ENCODE measurements around the gene YIPF6. TPM values are rescaled to one million over a fixed set of nuclear protein-coding genes. Genes with fewer than 3 reads are reported as not detected.
A peak's percentile ranks its signal among the peaks of the same experiment; 100 is the strongest.

Gene YIPF6
- 15.2 and 15.9 TPM in 2 replicates for polyA plus RNA-seq (2013)

DNA sequence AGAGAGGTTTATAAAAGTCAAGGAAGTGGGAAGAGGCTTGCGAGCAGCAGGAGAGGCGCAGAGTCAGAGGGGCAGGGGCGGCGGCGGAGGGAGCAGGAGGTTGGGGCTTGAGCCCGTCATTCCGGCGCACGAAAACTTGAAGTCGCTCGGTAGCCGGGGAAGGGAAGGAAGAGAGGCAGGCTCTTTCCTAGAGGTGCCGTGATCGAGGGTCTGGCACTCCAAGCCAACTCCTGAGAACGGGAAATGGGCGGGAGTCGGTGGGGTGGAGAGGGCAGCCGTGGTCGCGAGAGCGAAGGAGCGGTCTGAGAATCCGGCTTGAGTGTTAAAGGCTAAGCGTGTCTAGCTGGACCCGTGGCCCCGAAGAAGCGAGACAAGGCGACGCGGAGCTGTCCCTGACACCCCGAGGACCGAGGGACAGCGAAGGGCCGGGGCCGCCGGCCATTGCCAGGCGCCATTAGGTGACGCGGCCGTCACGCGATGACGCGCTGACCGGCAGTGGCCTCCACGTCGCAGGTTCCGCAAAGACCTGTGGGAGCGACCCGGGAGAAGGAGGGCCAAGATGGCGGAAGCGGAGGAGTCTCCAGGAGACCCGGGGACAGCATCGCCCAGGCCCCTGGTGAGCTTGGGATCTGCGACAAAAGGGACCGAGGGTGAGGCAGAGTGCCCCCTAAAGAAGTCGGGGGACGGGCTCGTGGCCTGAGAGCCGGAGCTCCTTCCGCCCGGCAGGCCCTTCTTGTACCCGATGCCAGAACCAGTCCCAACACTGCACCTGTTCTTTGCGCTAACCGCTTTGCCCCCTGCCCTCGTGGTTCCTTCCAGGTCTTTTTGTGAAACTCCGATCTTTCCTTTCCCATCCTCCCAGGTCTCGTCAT, at the start of gene YIPF6:
Gene YIPF6 (plus strand): TSS at position 544 of the 872 bp plus-strand sequence. CDS start 16 bp downstream, at position 560.
- H3K4ac ChIP-seq (ENCODE audit: low read depth, low read length), result peak within 1 kb of the TSS; percentile 81
- H3K4me1 ChIP-seq (ENCODE audit: control insufficient read depth in 1 of 2, insufficient read depth in 2 of 2, low read length in 2 of 2), result peaks cover 0 to 2% of the 10 kb centered on the region in 2 experiments
- peak within 1 kb of the TSS; percentile 88 for H3K27ac ChIP-seq (ENCODE audit: low read depth, low read length)
- H3K9ac ChIP-seq (ENCODE audit: low read length), result peak within 1 kb of the TSS; percentile 98
- peaks cover 3% of the 10 kb centered on the region in 2 experiments for H3K36me3 ChIP-seq (ENCODE audit: control insufficient read depth in 1 of 2, insufficient read depth in 2 of 2, low read length in 2 of 2)
- peak within 1 kb of the TSS; percentile 93 for H2BK5ac ChIP-seq (ENCODE audit: low read depth, low read length, poor library complexity)
- peak within 1 kb of the TSS; percentile 76 for H3K4me2 ChIP-seq (ENCODE audit: low read length)
- no peaks in the 10 kb centered on the region for H3K27me3 ChIP-seq (ENCODE audit: insufficient read depth, low read length)
- H3K23ac ChIP-seq (ENCODE audit: low read length), result no peak within 1 kb of the TSS
- H4K8ac ChIP-seq (ENCODE audit: low read depth, low read length), result peak within 1 kb of the TSS; percentile 99
- DNase-seq, result peak; percentile 68 to 78
- H2BK120ac ChIP-seq (ENCODE audit: insufficient read depth, low read length, poor library complexity), result peak within 1 kb of the TSS; percentile 91
- WGBS (ENCODE audit: extremely low coverage, insufficient coverage, insufficient read length), result no CpG with 5 or more reads among the region's 68 CpGs
- H4K12ac ChIP-seq (ENCODE audit: low read depth, low read length), result peak within 1 kb of the TSS; percentile 96
- H3K18ac ChIP-seq (ENCODE audit: low read length), result peak within 1 kb of the TSS; percentile 97
- H3K79me2 ChIP-seq (ENCODE audit: control insufficient read depth, insufficient read depth, low read length, poor library complexity), result peaks cover 9% of the 10 kb centered on the region
- peak within 1 kb of the TSS; percentile 94 for H2AFZ ChIP-seq (ENCODE audit: insufficient read depth, low read length, poor library complexity)
- H3K79me1 ChIP-seq (ENCODE audit: low read length), result peaks cover 9% of the 10 kb centered on the region
- H3K9me3 ChIP-seq (ENCODE audit: insufficient read depth, low read depth, low read length), result no peaks in the 10 kb centered on the region
- peak within 1 kb of the TSS; percentile 86 for H3K4me3 ChIP-seq (ENCODE audit: low read depth, low read length)
- peak within 1 kb of the TSS; percentile 92 for H2AK5ac ChIP-seq (ENCODE audit: low read length)
- H3K14ac ChIP-seq (ENCODE audit: low read length), result peak within 1 kb of the TSS; percentile 96
- H2BK12ac ChIP-seq (ENCODE audit: low read length), result no peak within 1 kb of the TSS
- H4K91ac ChIP-seq (ENCODE audit: low read depth, low read length), result peak within 1 kb of the TSS; percentile 94

DNA sequence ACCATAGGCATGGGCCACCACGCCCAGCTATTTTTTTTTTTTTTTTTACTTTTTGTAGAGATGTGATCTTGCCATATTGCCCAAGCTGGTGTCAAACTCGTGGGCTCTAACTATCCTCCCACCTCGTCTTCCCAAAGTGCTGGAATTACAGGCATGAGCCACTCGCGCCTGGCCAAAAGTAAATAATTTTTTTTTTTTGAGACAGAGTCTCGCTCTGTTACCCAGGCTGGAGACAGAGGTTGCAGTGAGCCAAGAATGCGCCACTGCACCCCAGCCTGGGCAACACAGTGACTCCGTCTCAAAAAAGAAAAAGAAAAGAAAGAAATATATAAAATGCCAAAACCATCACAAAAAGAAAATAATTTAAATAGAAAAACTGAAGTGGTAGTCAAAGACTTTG, 47.1 kb upstream of the YIPF6 start:
- Histone ChIP-seq H3K79me2 (ENCODE audit: control insufficient read depth, insufficient read depth, low read length, poor library complexity) (no peaks in the 10 kb centered on the region), H3K14ac (ENCODE audit: low read length) (no peak overlapping the region), H3K4ac (ENCODE audit: low read depth, low read length) (no peak overlapping the region), H4K8ac (ENCODE audit: low read depth, low read length) (no peak overlapping the region), H3K18ac (ENCODE audit: low read length) (no peak overlapping the region), H2AFZ (ENCODE audit: insufficient read depth, low read length, poor library complexity) (no peak overlapping the region), H4K12ac (ENCODE audit: low read depth, low read length) (no peak overlapping the region), H3K9me3 (ENCODE audit: insufficient read depth, low read depth, low read length) (no peaks in the 10 kb centered on the region), H3K23ac (ENCODE audit: low read length) (no peak overlapping the region), H3K27me3 (ENCODE audit: insufficient read depth, low read length) (no peaks in the 10 kb centered on the region), H3K9ac (ENCODE audit: low read length) (no peak overlapping the region), H3K4me2 (ENCODE audit: low read length) (no peak overlapping the region), H3K79me1 (ENCODE audit: low read length) (peaks cover 5% of the 10 kb centered on the region), H3K4me3 (ENCODE audit: low read depth, low read length) (no peak overlapping the region), H2BK120ac (ENCODE audit: insufficient read depth, low read length, poor library complexity) (no peak overlapping the region), H3K4me1 (ENCODE audit: control insufficient read depth in 1 of 2, insufficient read depth in 2 of 2, low read length in 2 of 2) (peaks cover 0 to 2% of the 10 kb centered on the region in 2 experiments), H3K27ac (ENCODE audit: low read depth, low read length) (no peak overlapping the region), H2AK5ac (ENCODE audit: low read length) (no peak overlapping the region), H2BK12ac (ENCODE audit: low read length) (no peak overlapping the region), H3K36me3 (ENCODE audit: control insufficient read depth in 1 of 2, insufficient read depth in 2 of 2, low read length in 2 of 2) (no peaks in the 10 kb centered on the region), H4K91ac (ENCODE audit: low read depth, low read length) (no peak overlapping the region), H2BK5ac (ENCODE audit: low read depth, low read length, poor library complexity) (no peak overlapping the region)
- no peak for DNase-seq
- no CpG with 5 or more reads among the region's 8 CpGs for WGBS (ENCODE audit: extremely low coverage, insufficient coverage, insufficient read length)

GRCh38 chrX:68454476-68455150, 44.2 kb upstream of the YIPF6 start:
- Histone ChIP-seq H3K27ac (ENCODE audit: low read depth, low read length) (no peak overlapping the region), H3K4me1 (ENCODE audit: control insufficient read depth in 1 of 2, insufficient read depth in 2 of 2, low read length in 2 of 2) (peaks cover 0 to 2% of the 10 kb centered on the region in 2 experiments), H3K79me1 (ENCODE audit: low read length) (peaks cover 5% of the 10 kb centered on the region), H2AFZ (ENCODE audit: insufficient read depth, low read length, poor library complexity) (no peak overlapping the region), H3K9ac (ENCODE audit: low read length) (no peak overlapping the region), H3K9me3 (ENCODE audit: insufficient read depth, low read depth, low read length) (no peaks in the 10 kb centered on the region), H2BK120ac (ENCODE audit: insufficient read depth, low read length, poor library complexity) (peak overlapping the region; percentile 72), H3K23ac (ENCODE audit: low read length) (no peak overlapping the region), H4K12ac (ENCODE audit: low read depth, low read length) (no peak overlapping the region), H3K36me3 (ENCODE audit: control insufficient read depth in 1 of 2, insufficient read depth in 2 of 2, low read length in 2 of 2) (no peaks in the 10 kb centered on the region), H3K79me2 (ENCODE audit: control insufficient read depth, insufficient read depth, low read length, poor library complexity) (no peaks in the 10 kb centered on the region), H2BK12ac (ENCODE audit: low read length) (no peak overlapping the region), H3K4me3 (ENCODE audit: low read depth, low read length) (no peak overlapping the region), H3K14ac (ENCODE audit: low read length) (no peak overlapping the region), H3K27me3 (ENCODE audit: insufficient read depth, low read length) (no peaks in the 10 kb centered on the region), H2BK5ac (ENCODE audit: low read depth, low read length, poor library complexity) (peak overlapping the region; percentile 40), H3K4ac (ENCODE audit: low read depth, low read length) (no peak overlapping the region), H3K18ac (ENCODE audit: low read length) (no peak overlapping the region), H2AK5ac (ENCODE audit: low read length) (no peak overlapping the region), H3K4me2 (ENCODE audit: low read length) (no peak overlapping the region), H4K8ac (ENCODE audit: low read depth, low read length) (peak overlapping the region; percentile 60), H4K91ac (ENCODE audit: low read depth, low read length) (peak overlapping the region; percentile 47)
- no CpG with 5 or more reads among the region's 8 CpGs for WGBS (ENCODE audit: extremely low coverage, insufficient coverage, insufficient read length)
- DNase-seq, result peak in 1 of 2 donors; percentile 32

DNA sequence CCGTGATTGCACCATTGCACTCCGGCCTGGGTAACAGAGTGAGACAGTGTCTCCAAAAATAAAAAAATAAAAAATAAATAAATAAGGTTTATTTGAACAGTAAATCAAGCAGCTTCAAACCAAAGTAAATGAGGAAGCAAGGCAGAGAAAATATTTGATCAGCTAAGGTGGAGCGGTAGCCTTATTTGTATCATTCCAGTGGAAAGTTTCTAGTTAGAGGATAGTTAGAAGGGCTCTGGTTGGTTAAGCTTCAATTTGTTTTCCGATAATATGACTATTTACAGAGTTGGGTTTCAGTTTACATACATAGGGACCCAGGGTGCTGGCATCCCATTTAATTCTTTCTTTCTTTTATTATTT, 43.7 kb upstream of the YIPF6 start:
- no peak overlapping the region for H4K12ac ChIP-seq (ENCODE audit: low read depth, low read length)
- H3K4me1 ChIP-seq (ENCODE audit: control insufficient read depth in 1 of 2, insufficient read depth in 2 of 2, low read length in 2 of 2), result peaks cover 0 to 2% of the 10 kb centered on the region in 2 experiments
- H3K18ac ChIP-seq (ENCODE audit: low read length), result no peak overlapping the region
- no peak overlapping the region for H2AFZ ChIP-seq (ENCODE audit: insufficient read depth, low read length, poor library complexity)
- no peak overlapping the region for H3K4ac ChIP-seq (ENCODE audit: low read depth, low read length)
- H4K8ac ChIP-seq (ENCODE audit: low read depth, low read length), result peak overlapping the region; percentile 60
- no peak overlapping the region for H3K14ac ChIP-seq (ENCODE audit: low read length)
- no peak overlapping the region for H2AK5ac ChIP-seq (ENCODE audit: low read length)
- no peaks in the 10 kb centered on the region for H3K36me3 ChIP-seq (ENCODE audit: control insufficient read depth in 1 of 2, insufficient read depth in 2 of 2, low read length in 2 of 2)
- H3K23ac ChIP-seq (ENCODE audit: low read length), result no peak overlapping the region
- no peak overlapping the region for H3K4me3 ChIP-seq (ENCODE audit: low read depth, low read length)
- no peaks in the 10 kb centered on the region for H3K79me2 ChIP-seq (ENCODE audit: control insufficient read depth, insufficient read depth, low read length, poor library complexity)
- H3K27ac ChIP-seq (ENCODE audit: low read depth, low read length), result no peak overlapping the region
- H3K4me2 ChIP-seq (ENCODE audit: low read length), result no peak overlapping the region
- peak overlapping the region; percentile 47 for H4K91ac ChIP-seq (ENCODE audit: low read depth, low read length)
- H2BK5ac ChIP-seq (ENCODE audit: low read depth, low read length, poor library complexity), result no peak overlapping the region
- no peak for DNase-seq
- no CpG with 5 or more reads among the region's 4 CpGs for WGBS (ENCODE audit: extremely low coverage, insufficient coverage, insufficient read length)
- no peaks in the 10 kb centered on the region for H3K9me3 ChIP-seq (ENCODE audit: insufficient read depth, low read depth, low read length)
- no peaks in the 10 kb centered on the region for H3K27me3 ChIP-seq (ENCODE audit: insufficient read depth, low read length)
- H3K9ac ChIP-seq (ENCODE audit: low read length), result no peak overlapping the region
- H2BK12ac ChIP-seq (ENCODE audit: low read length), result no peak overlapping the region
- peak overlapping the region; percentile 72 for H2BK120ac ChIP-seq (ENCODE audit: insufficient read depth, low read length, poor library complexity)
- peaks cover 5% of the 10 kb centered on the region for H3K79me1 ChIP-seq (ENCODE audit: low read length)
